HepG2 (cell line): ENCODE results near the gene SLC25A5. TPM values are rescaled to one million over a fixed set of nuclear protein-coding genes. Genes with fewer than 3 reads are reported as not detected.

Experiments
- BHLHE40 ChIP-seq: IDR thresholded peaks from 2 replicates; pipeline ENCODE4 v1.6.1; 2011; ENCODE audit warnings: low read length, improper control_type of control experiment
- DDIT3 ChIP-seq: sonication (generic); formaldehyde crosslinking; IDR thresholded peaks from 2 replicates; pipeline ENCODE4 v1.4.0; 2020; ENCODE audit warnings: mild to moderate bottlenecking, missing genetic modification reagents
- DNMT3B ChIP-seq: conservative IDR thresholded peaks from 2 replicates; pipeline ENCODE4 v1.6.1; 2016; ENCODE audit warnings: missing biosample characterization, control low read depth
- DPF2 ChIP-seq: sonication (generic); formaldehyde crosslinking; IDR thresholded peaks from 2 replicates; pipeline ENCODE4 v1.4.0; 2020; ENCODE audit warnings: mild to moderate bottlenecking, low read depth, missing genetic modification reagents, borderline replicate concordance
- HOMEZ ChIP-seq: IDR thresholded peaks from 2 replicates; pipeline ENCODE4 v1.6.1; 2016; ENCODE audit warnings: low read depth
- MAZ ChIP-seq, 2 experiments: sonication (generic) in 1 of 2; formaldehyde crosslinking in 1 of 2; IDR thresholded peaks; 2 replicates each; pipeline versions ENCODE4 v1.5.0 to v1.6.1; 2012 to 2020; ENCODE audit warnings: low read depth in 2 of 2, mild to moderate bottlenecking in 2 of 2, borderline replicate concordance in 1 of 2, improper control_type of control experiment in 1 of 2, low read length in 1 of 2, missing genetic modification reagents in 1 of 2, moderate library complexity in 1 of 2
- MBNL3 ChIP-seq: fragments of 250-450 bp; sonication (Bioruptor Pico); conservative IDR thresholded peaks from 2 replicates; pipeline ENCODE4 v1.8.0; 2022; ENCODE audit warnings: mild to moderate bottlenecking, inconsistent platforms
- MTERF4 ChIP-seq: sonication (generic); formaldehyde crosslinking; IDR thresholded peaks from 2 replicates; pipeline ENCODE4 v1.8.0; 2023; ENCODE audit warnings: mild to moderate bottlenecking, missing genetic modification reagents
- RBFOX2 ChIP-seq: fragments of 200-400 bp; formaldehyde crosslinking; IDR thresholded peaks from 2 replicates; pipeline ENCODE4 v1.6.1; 2017; ENCODE audit warnings: low read depth, mild to moderate bottlenecking, low read length
- SATB2 ChIP-seq: sonication (generic); formaldehyde crosslinking; IDR thresholded peaks from 2 replicates; pipeline ENCODE4 v1.5.0; 2020; ENCODE audit warnings: missing genetic modification reagents
- TBX3 ChIP-seq: fragments of 450-650 bp; IDR thresholded peaks from 2 replicates; pipeline ENCODE4 v1.6.1; 2017; ENCODE audit warnings: antibody characterized with exemption, mild to moderate bottlenecking, inconsistent platforms, borderline replicate concordance
- ZBTB49 ChIP-seq: sonication (generic); formaldehyde crosslinking; IDR thresholded peaks from 2 replicates; pipeline ENCODE4 v1.4.0; 2020; ENCODE audit warnings: missing genetic modification reagents, borderline replicate concordance
- ZBTB7B ChIP-seq: sonication (generic); formaldehyde crosslinking; IDR thresholded peaks from 2 replicates; pipeline ENCODE4 v1.4.0; 2020; ENCODE audit warnings: missing genetic modification reagents
- ZC3H4 ChIP-seq: sonication (generic); formaldehyde crosslinking; IDR thresholded peaks from 2 replicates; pipeline ENCODE4 v1.4.0; 2020; ENCODE audit warnings: missing genetic modification reagents, borderline replicate concordance
- ZFP36 ChIP-seq: fragments of 150-350 bp; IDR thresholded peaks from 2 replicates; pipeline ENCODE4 v1.6.1; 2018; ENCODE audit warnings: borderline replicate concordance, low read length, low read depth; ENCODE audit not compliant: partially characterized antibody
- ZFP82 ChIP-seq: sonication (generic); formaldehyde crosslinking; IDR thresholded peaks from 2 replicates; pipeline ENCODE4 v1.5.1; 2020; ENCODE audit warnings: mild to moderate bottlenecking, missing genetic modification reagents, borderline replicate concordance
- ZNF414 ChIP-seq: sonication (generic); formaldehyde crosslinking; IDR thresholded peaks from 2 replicates; pipeline ENCODE4 v1.5.0; 2020; ENCODE audit warnings: missing genetic modification reagents
- ZNF484 ChIP-seq: sonication (generic); formaldehyde crosslinking; IDR thresholded peaks from 2 replicates; pipeline ENCODE4 v1.5.1; 2020; ENCODE audit warnings: mild to moderate bottlenecking, low read depth, missing genetic modification reagents, borderline replicate concordance
- ZNF589 ChIP-seq: sonication (generic); formaldehyde crosslinking; conservative IDR thresholded peaks from 2 replicates; pipeline ENCODE4 v1.8.0; 2022; ENCODE audit warnings: mild to moderate bottlenecking, moderate library complexity, missing genetic modification reagents
- ZNF724P ChIP-seq: sonication (generic); formaldehyde crosslinking; IDR thresholded peaks from 2 replicates; pipeline ENCODE4 v1.8.0; 2022; ENCODE audit warnings: missing genetic modification reagents, borderline replicate concordance
- ZNF737 ChIP-seq: sonication (generic); formaldehyde crosslinking; IDR thresholded peaks from 2 replicates; pipeline ENCODE4 v1.5.0; 2020; ENCODE audit warnings: missing genetic modification reagents, mild to moderate bottlenecking, borderline replicate concordance
- ZNF777 ChIP-seq: sonication (generic); formaldehyde crosslinking; IDR thresholded peaks from 2 replicates; pipeline ENCODE4 v1.4.0; 2020; ENCODE audit warnings: missing genetic modification reagents
- ZNF839 ChIP-seq: sonication (generic); formaldehyde crosslinking; IDR thresholded peaks from 2 replicates; pipeline ENCODE4 v1.4.0; 2020; ENCODE audit warnings: missing genetic modification reagents, mild to moderate bottlenecking, borderline replicate concordance
- ZNF883 ChIP-seq: sonication (generic); formaldehyde crosslinking; IDR thresholded peaks from 2 replicates; pipeline ENCODE4 v1.5.1; 2020; ENCODE audit warnings: mild to moderate bottlenecking, missing genetic modification reagents; ENCODE audit errors: not compliant biosample characterization
- polyA plus RNA-seq, 8 experiments: library from polyadenylated mRNA; depleted of rRNA in 3 of 8; stranded (reverse) in 7 of 8; unstranded in 1 of 8; fragments of >200 nt; fragmentation: Illumina TruSeq in 4 of 8; extraction: Trizol in 4 of 8; gene quantifications; 2 replicates each; pipeline versions ENCODE4 v1.2.1 to v1.2.3, GENCODE V29; 2011 to 2016; ENCODE audit warnings: low read depth in 4 of 8, missing spikeins in 1 of 8, mixed read lengths in 1 of 8; ENCODE audit not compliant: insufficient read depth in 1 of 8
- total RNA-seq, 5 experiments: library from RNA; depleted of rRNA; stranded (reverse); fragments of >200 nt; fragmentation: Illumina TruSeq; extraction: Trizol; gene quantifications; 2 replicates each; pipeline ENCODE4 v1.2.3, GENCODE V29; 2016; ENCODE audit warnings: low read depth in 1 of 5

Gene SLC25A5
- total and polyA plus RNA-seq, 2 of the 13 experiments (the other 11 are each of a cell fraction or from before 2014, with no cell fraction given): 300 to 402 TPM

- TF ChIP-seq HOMEZ: no peak
- TF ChIP-seq SATB2 (CRISPR knock-in tag): no peak
- TF ChIP-seq ZNF777: no peak
- TF ChIP-seq ZNF589 (CRISPR knock-in tag): no peak
- no peak for TF ChIP-seq MAZ (IDR thresholded peaks at IDR 0.05; ENCODE audit: borderline replicate concordance, low read depth, low read length)
- TF ChIP-seq MAZ (CRISPR knock-in tag; IDR thresholded peaks at IDR 0.05; ENCODE audit: low read depth): no peak
- no peak for TF ChIP-seq TBX3
- TF ChIP-seq ZNF484 (CRISPR knock-in tag): no peak
- TF ChIP-seq ZFP82 (CRISPR knock-in tag): no peak
- TF ChIP-seq ZNF414 (CRISPR knock-in tag): no peak
- no peak for TF ChIP-seq ZNF737
- no peak for TF ChIP-seq ZNF839 (CRISPR knock-in tag)
- no peak for TF ChIP-seq MBNL3 (CRISPR knock-in tag)
- no peak; the same call in 1 of the 2 replicates for TF ChIP-seq RBFOX2
- TF ChIP-seq ZBTB49 (CRISPR knock-in tag): no peak
- no peak for TF ChIP-seq ZC3H4 (CRISPR knock-in tag)
- no peak for TF ChIP-seq DDIT3 (CRISPR knock-in tag)
- TF ChIP-seq DPF2 (CRISPR knock-in tag): no peak
- TF ChIP-seq BHLHE40: peak; percentile 83
- TF ChIP-seq MTERF4 (CRISPR knock-in tag): no peak
- no peak for TF ChIP-seq DNMT3B (CRISPR knock-in tag)
- no peak for TF ChIP-seq ZBTB7B (CRISPR knock-in tag)
- TF ChIP-seq ZNF883 (CRISPR knock-in tag): no peak
- no peak for TF ChIP-seq ZFP36
- TF ChIP-seq ZNF724P (CRISPR knock-in tag): no peak
Observed at GRCh38 chrX:119467842-119468550, at the start of gene SLC25A5 (continued).
